ENCODE results near the gene FBXW4. TPM values are rescaled to one million over a fixed set of nuclear protein-coding genes. Genes with fewer than 3 reads are reported as not detected.

The FBXW4 gene, protein sequence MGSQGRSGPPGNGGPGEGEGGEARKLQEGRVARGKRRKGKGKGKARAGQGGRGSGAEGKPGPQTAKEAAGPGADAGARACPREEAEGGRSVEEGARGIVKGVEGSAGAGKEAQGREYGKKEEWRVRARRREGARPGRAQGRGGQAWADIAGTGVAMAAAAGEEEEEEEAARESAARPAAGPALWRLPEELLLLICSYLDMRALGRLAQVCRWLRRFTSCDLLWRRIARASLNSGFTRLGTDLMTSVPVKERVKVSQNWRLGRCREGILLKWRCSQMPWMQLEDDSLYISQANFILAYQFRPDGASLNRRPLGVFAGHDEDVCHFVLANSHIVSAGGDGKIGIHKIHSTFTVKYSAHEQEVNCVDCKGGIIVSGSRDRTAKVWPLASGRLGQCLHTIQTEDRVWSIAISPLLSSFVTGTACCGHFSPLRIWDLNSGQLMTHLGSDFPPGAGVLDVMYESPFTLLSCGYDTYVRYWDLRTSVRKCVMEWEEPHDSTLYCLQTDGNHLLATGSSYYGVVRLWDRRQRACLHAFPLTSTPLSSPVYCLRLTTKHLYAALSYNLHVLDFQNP
- total RNA-seq (2012; rRNA removed): 23.6 and 31.7 TPM in 2 replicates

DNA sequence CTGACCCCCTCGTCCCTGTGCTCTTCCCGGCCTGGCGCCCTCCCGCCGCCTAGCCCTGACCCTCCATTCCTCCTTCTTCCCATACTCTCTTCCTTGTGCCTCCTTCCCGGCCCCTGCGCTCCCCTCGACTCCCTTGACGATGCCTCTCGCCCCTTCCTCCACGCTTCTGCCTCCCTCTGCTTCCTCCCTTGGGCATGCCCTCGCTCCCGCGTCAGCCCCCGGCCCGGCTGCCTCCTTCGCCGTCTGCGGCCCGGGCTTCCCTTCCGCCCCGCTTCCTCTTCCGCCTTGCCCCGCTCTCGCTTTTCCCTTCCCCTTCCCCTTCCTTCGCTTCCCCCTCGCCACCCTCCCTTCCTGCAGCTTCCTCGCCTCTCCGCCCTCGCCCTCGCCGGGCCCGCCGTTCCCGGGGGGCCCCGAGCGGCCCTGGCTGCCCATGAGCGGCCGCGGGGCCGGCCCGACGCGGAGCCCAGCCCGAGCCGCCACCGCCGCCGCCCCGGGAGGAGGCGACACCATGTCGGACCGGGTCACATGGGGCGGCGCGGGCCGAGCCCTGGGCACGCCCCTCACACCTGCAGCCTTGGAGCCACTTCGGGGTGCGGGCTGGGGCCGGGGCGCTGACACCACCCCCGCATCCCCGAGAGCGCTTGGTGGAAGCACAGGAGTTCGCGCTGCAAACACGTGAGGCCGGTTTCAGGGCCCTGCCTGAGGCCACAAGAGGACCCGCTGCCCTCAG lies at the start of gene FBXW4:
Gene FBXW4 (minus strand): TSS at position 497 of the 730 bp plus-strand sequence. CDS start 65 bp downstream, at position 432.
- H3K9me3 ChIP-seq (replicated peaks; ENCODE audit: low read length): no peaks in the 10 kb centered on the region
- H3K4me3 ChIP-seq (ENCODE audit: low read length): peak within 1 kb of the TSS; percentile 95
- peaks cover 11% of the 10 kb centered on the region for H3K4me1 ChIP-seq (ENCODE audit: control insufficient read depth, insufficient read depth, low read length)
- peak within 1 kb of the TSS; percentile 99 for H3K9ac ChIP-seq (ENCODE audit: low read depth, low read length)
- H3K36me3 ChIP-seq (ENCODE audit: insufficient read depth, low read length): no peaks in the 10 kb centered on the region
- peak within 1 kb of the TSS; percentile 99 for H3K4me2 ChIP-seq (ENCODE audit: low read length)
- H3K27me3 ChIP-seq (ENCODE audit: control insufficient read depth, insufficient read depth, low read length): no peaks in the 10 kb centered on the region

DNA sequence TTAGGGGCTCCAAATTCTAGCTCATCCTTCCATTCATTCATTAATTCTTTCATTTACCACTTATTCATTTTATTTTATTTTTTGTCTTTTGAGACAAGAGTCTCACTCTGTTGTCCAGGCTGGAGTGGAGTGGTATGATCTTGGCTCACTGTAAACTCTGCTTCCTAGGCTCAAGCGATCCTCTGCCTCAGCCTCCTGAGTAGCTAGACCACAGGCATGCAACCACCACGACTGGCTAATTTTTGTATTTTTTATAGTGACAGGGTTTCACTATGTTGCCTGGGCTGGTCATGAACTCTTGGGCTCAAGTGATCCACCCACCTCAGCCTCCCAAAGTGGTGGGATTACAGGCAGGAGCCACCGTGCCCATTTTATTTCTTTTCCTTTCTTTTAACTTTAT lies 49.3 kb upstream of the FBXW4 start:
- Histone ChIP-seq H3K9me3 (replicated peaks; ENCODE audit: low read length) (no peaks in the 10 kb centered on the region), H3K4me2 (ENCODE audit: low read length) (no peak overlapping the region), H3K4me1 (ENCODE audit: control insufficient read depth, insufficient read depth, low read length) (no peaks in the 10 kb centered on the region), H3K9ac (ENCODE audit: low read depth, low read length) (no peak overlapping the region), H3K36me3 (ENCODE audit: insufficient read depth, low read length) (no peaks in the 10 kb centered on the region), H3K4me3 (ENCODE audit: low read length) (no peak overlapping the region), H3K27me3 (ENCODE audit: control insufficient read depth, insufficient read depth, low read length) (peaks cover 52% of the 10 kb centered on the region)

DNA sequence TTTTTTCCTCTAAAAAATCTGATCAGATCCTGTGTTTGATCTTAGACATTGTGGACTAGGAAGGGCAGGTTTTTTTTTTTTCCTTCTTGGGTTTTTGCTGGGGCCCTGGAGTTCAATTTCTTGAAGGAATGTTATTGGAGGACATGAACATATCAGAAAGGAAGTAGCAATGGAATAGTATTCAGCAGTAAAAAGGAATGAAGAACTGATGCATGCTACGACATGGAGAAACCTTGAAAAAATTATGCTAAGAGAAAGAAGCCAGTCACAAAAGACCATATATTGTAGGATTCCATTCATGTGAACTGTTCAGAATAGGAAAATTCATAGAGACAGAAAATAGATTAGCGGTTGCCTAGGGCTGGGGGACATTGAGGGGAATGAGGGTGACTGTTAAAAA lies 47.0 kb upstream of the FBXW4 start:
- peaks cover 54% of the 10 kb centered on the region for H3K27me3 ChIP-seq (ENCODE audit: control insufficient read depth, insufficient read depth, low read length)

DNA sequence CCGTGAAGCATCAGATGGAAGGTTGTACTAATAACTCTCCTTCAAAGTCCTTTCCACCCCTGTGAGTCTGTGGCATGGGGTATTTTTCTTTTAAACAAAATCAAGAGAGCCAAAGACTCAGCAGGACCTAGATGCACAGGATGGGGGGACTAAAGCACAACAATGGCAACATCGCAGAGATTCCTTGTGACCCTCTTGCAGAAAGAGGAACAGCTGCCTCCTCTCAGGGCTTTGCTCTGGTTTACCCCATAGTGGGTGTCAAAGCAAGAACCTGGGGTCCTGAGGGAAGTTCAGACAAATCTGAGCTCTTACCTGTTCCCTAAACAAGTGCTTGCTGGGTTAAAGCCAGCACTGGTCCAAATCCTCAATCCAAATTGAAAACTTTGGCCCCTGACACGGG lies 41.7 kb upstream of the FBXW4 start:
- Histone ChIP-seq H3K4me3 (ENCODE audit: low read length) (no peak overlapping the region), H3K4me2 (ENCODE audit: low read length) (no peak overlapping the region), H3K36me3 (ENCODE audit: insufficient read depth, low read length) (no peaks in the 10 kb centered on the region), H3K9me3 (replicated peaks; ENCODE audit: low read length) (no peaks in the 10 kb centered on the region), H3K27me3 (ENCODE audit: control insufficient read depth, insufficient read depth, low read length) (peaks cover 61% of the 10 kb centered on the region), H3K9ac (ENCODE audit: low read depth, low read length) (no peak overlapping the region), H3K4me1 (ENCODE audit: control insufficient read depth, insufficient read depth, low read length) (no peaks in the 10 kb centered on the region)

More for the DNA sequence above, 47.0 kb upstream of the FBXW4 start:
- no peaks in the 10 kb centered on the region for H3K4me1 ChIP-seq (ENCODE audit: control insufficient read depth, insufficient read depth, low read length)
- no peak overlapping the region for H3K4me3 ChIP-seq (ENCODE audit: low read length)
- no peaks in the 10 kb centered on the region for H3K36me3 ChIP-seq (ENCODE audit: insufficient read depth, low read length)
- no peak overlapping the region for H3K9ac ChIP-seq (ENCODE audit: low read depth, low read length)
- H3K4me2 ChIP-seq (ENCODE audit: low read length): no peak overlapping the region
- no peaks in the 10 kb centered on the region for H3K9me3 ChIP-seq (replicated peaks; ENCODE audit: low read length)

DNA sequence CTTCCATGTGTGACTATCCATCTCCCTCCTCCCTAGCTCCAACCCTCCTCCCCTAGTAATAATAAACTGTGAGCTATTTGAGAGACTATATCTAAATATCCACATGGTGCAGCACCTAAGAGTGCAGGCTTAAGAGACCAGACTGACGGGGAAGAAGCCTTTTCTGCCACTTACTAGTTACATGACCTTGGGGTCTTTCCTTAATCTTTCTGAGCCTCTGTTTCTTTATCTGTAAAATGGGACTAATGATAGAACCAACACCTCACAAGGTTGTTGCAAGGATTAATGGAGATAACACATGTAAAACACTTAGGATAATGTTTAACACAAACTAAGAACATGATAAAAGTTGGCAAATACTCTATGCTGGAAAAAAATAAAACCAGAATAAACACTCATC lies 37.1 kb upstream of the FBXW4 start:
- Histone ChIP-seq H3K36me3 (ENCODE audit: insufficient read depth, low read length) (no peaks in the 10 kb centered on the region), H3K4me2 (ENCODE audit: low read length) (no peak overlapping the region), H3K9ac (ENCODE audit: low read depth, low read length) (no peak overlapping the region), H3K4me1 (ENCODE audit: control insufficient read depth, insufficient read depth, low read length) (no peaks in the 10 kb centered on the region), H3K4me3 (ENCODE audit: low read length) (no peak overlapping the region), H3K9me3 (replicated peaks; ENCODE audit: low read length) (no peaks in the 10 kb centered on the region), H3K27me3 (ENCODE audit: control insufficient read depth, insufficient read depth, low read length) (peaks cover 55% of the 10 kb centered on the region)

DNA sequence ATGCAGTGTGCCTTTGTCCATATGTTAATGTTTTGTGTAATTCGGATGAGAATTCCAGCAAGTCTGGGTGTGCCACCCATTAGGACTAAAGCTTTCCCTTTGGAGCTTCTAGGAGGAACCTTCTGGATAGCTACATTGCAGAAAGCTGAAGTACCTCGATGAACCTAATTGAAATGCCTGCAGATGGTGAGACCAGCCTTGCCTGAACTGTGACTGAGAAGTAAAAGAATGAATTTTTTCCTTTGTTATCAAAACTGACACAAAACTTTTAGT lies 31.1 kb upstream of the FBXW4 start:
- Histone ChIP-seq H3K9me3 (replicated peaks; ENCODE audit: low read length) (no peaks in the 10 kb centered on the region), H3K4me3 (ENCODE audit: low read length) (no peak overlapping the region), H3K27me3 (ENCODE audit: control insufficient read depth, insufficient read depth, low read length) (peaks cover 57% of the 10 kb centered on the region), H3K4me1 (ENCODE audit: control insufficient read depth, insufficient read depth, low read length) (no peaks in the 10 kb centered on the region), H3K9ac (ENCODE audit: low read depth, low read length) (no peak overlapping the region), H3K36me3 (ENCODE audit: insufficient read depth, low read length) (no peaks in the 10 kb centered on the region), H3K4me2 (ENCODE audit: low read length) (no peak overlapping the region)

DNA sequence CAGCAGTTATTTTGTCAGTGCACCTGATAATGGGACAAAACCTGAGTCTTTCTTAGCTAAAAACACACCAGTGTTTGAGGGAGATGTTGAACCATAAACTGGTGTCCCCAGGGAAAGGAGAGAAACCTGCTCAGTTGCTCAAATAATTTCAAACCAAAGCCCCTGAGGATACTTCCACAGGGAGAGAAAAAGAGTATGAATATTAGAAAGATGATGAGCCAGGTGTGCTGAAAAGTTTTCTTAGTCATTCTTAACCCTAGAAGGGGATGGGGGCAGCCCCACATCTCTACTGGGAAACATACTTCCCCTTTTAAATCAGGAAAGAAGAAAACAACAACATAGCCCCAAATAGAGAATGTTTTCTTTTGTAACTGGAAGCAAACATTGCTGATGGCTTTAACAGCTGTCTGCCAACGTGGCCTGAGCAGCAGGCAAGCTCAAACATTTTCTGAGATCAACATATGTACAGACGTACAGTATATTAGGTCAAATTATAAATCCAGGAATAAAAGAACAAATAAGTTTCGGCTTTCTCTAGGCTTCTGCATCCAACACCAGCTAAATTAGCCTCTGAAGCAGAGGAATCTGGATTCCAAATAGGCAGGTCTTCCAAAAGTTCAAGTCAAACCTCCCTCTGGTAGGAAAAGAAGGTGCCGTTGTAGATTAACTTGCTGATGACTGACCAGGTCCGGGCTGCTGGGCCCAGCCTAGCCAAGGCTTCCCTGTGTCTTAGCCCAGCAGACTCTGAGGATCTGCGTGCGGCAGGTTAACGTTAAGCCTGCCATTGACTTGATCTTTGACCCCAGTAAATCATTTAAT lies 30.5 kb upstream of the FBXW4 start:
- H3K9me3 ChIP-seq (replicated peaks; ENCODE audit: low read length): no peaks in the 10 kb centered on the region
- H3K9ac ChIP-seq (ENCODE audit: low read depth, low read length): no peak overlapping the region
- H3K4me3 ChIP-seq (ENCODE audit: low read length): no peak overlapping the region
- no peaks in the 10 kb centered on the region for H3K4me1 ChIP-seq (ENCODE audit: control insufficient read depth, insufficient read depth, low read length)
- H3K27me3 ChIP-seq (ENCODE audit: control insufficient read depth, insufficient read depth, low read length): peaks cover 61% of the 10 kb centered on the region
- H3K4me2 ChIP-seq (ENCODE audit: low read length): no peak overlapping the region
- no peaks in the 10 kb centered on the region for H3K36me3 ChIP-seq (ENCODE audit: insufficient read depth, low read length)

DNA sequence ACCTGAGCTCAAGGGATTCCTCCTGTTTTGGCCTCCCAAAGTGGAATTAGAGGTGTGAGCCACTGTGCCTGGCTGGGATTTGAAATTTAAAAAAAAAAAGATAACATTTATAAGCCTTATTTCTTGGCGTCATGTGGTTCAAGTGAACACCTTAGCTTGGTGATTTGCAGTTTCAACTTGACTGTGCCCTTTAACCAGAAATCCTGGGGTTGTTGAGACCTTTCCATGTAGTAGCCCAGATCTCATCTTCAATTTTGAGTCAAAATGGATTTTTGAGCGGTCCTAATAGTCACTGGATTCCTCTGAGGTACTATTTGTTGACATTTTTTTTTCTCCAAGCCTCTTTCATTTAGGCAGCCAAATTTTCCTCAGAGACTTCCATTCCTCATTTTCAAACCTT lies 29.5 kb upstream of the FBXW4 start:
- Histone ChIP-seq H3K27me3 (ENCODE audit: control insufficient read depth, insufficient read depth, low read length) (peaks cover 65% of the 10 kb centered on the region), H3K9me3 (replicated peaks; ENCODE audit: low read length) (no peaks in the 10 kb centered on the region), H3K36me3 (ENCODE audit: insufficient read depth, low read length) (no peaks in the 10 kb centered on the region), H3K4me2 (ENCODE audit: low read length) (no peak overlapping the region), H3K4me1 (ENCODE audit: control insufficient read depth, insufficient read depth, low read length) (no peaks in the 10 kb centered on the region), H3K9ac (ENCODE audit: low read depth, low read length) (no peak overlapping the region), H3K4me3 (ENCODE audit: low read length) (no peak overlapping the region)

DNA sequence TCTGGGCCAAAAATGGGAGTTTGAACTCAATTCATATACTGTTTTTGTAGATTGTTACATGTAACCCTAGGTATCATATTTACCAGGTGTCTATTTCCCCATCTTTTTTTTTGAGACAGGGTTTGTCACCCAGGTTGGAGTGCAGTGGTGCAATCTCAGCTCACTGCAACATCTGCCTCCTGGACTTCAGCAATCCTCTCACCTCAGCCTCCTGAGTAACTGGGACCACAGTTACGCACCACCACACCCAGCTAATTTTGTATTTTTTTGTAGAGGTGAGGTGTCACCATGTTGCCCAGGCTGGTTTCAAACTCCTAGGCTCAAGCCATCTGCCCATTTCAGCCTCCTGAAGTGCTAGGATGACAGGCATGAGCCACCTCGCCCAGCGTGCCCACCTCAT lies 28.2 kb upstream of the FBXW4 start:
- H3K4me3 ChIP-seq (ENCODE audit: low read length): no peak overlapping the region
- no peak overlapping the region for H3K9ac ChIP-seq (ENCODE audit: low read depth, low read length)
- H3K27me3 ChIP-seq (ENCODE audit: control insufficient read depth, insufficient read depth, low read length): peaks cover 69% of the 10 kb centered on the region
- H3K4me1 ChIP-seq (ENCODE audit: control insufficient read depth, insufficient read depth, low read length): no peaks in the 10 kb centered on the region
- no peaks in the 10 kb centered on the region for H3K36me3 ChIP-seq (ENCODE audit: insufficient read depth, low read length)
- H3K9me3 ChIP-seq (replicated peaks; ENCODE audit: low read length): no peaks in the 10 kb centered on the region
- H3K4me2 ChIP-seq (ENCODE audit: low read length): no peak overlapping the region

DNA sequence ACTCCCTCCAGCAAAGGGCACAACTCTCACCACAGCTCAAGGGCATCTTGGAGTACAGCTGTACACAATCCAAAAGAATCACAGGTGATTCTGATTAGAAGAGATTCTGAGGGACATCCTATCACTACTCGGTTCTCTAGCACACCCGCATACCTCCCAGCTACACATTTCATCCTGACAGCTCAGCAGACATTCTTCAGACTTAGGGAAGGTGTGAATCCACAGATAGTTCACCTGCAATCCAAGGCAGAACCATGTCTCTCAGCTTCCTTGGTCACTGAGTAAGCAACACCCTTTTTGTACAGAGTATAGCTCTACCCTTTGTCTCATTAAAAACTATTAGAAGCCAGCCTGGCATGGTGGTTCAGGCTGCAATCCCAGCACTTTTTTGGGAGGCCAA lies 26.8 kb upstream of the FBXW4 start:
- H3K36me3 ChIP-seq (ENCODE audit: insufficient read depth, low read length): no peaks in the 10 kb centered on the region
- no peaks in the 10 kb centered on the region for H3K9me3 ChIP-seq (replicated peaks; ENCODE audit: low read length)
- H3K4me1 ChIP-seq (ENCODE audit: control insufficient read depth, insufficient read depth, low read length): no peaks in the 10 kb centered on the region
- no peak overlapping the region for H3K4me3 ChIP-seq (ENCODE audit: low read length)
- no peak overlapping the region for H3K9ac ChIP-seq (ENCODE audit: low read depth, low read length)
- H3K4me2 ChIP-seq (ENCODE audit: low read length): no peak overlapping the region
- H3K27me3 ChIP-seq (ENCODE audit: control insufficient read depth, insufficient read depth, low read length): peaks cover 61% of the 10 kb centered on the region

DNA sequence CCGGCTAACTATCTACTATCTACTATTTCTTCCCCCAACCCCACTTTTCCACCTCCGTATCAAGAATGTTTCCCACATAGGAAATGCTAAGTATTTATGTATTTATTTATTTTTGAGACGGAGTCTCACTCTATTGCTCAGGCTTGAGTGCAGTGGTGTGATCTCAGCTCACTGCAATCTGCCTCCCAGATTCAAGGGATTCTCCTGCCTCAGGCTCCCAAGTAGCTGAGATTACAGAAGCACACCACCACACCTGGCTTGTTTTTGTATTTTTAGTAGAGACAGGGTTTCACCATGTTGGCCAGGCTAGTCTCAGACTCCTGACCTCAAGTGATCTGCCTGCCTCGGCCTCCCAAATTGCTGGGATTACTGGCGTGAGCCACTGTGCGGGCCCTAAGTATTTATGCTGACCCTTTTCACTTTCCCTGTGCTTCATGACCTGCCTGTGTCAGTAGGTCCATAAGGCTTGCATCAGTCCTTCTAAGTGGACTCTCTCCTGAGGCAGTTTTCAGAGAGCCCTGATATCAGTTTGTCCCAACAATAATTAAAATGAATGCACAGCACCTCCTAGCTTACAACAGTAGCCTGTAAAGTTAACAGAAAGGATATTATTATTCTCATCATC lies 25.7 kb upstream of the FBXW4 start:
- Histone ChIP-seq H3K9ac (ENCODE audit: low read depth, low read length) (no peak overlapping the region), H3K27me3 (ENCODE audit: control insufficient read depth, insufficient read depth, low read length) (peaks cover 55% of the 10 kb centered on the region), H3K4me1 (ENCODE audit: control insufficient read depth, insufficient read depth, low read length) (no peaks in the 10 kb centered on the region), H3K36me3 (ENCODE audit: insufficient read depth, low read length) (no peaks in the 10 kb centered on the region), H3K4me2 (ENCODE audit: low read length) (no peak overlapping the region), H3K4me3 (ENCODE audit: low read length) (no peak overlapping the region), H3K9me3 (replicated peaks; ENCODE audit: low read length) (no peaks in the 10 kb centered on the region)

Measured in skeletal muscle satellite cell (primary cell).